Activated naive CD8-positive, alpha-beta T cell treated with anti-CD3 and anti-CD28 coated beads, Interleukin-2, amount 50 U/mL, for 24 hours (primary cell): ENCODE data around the gene GPC4.

Experiments used
- ATAC-seq: fragments of 150-1000 bp; cut with Tn5 transposase; one replicate; pipeline ENCODE4 v1.10.0; 2021
- DNase-seq: peaks from one replicate; pipeline ENCODE4 v3.0.0; 2021
- H3K27ac Mint-ChIP-seq: one replicate; pipeline ENCODE4 v1.8.0; 2021; ENCODE audit warnings: mild to moderate bottlenecking, mixed read lengths
- H3K27me3 Mint-ChIP-seq: one replicate; pipeline ENCODE4 v1.8.0; 2021; ENCODE audit warnings: mixed read lengths
- H3K36me3 Mint-ChIP-seq: one replicate; pipeline ENCODE4 v1.8.0; 2021; ENCODE audit warnings: low read depth, mixed read lengths
- H3K4me1 Mint-ChIP-seq: one replicate; pipeline ENCODE4 v1.8.0; 2021; ENCODE audit warnings: mixed read lengths
- H3K4me3 Mint-ChIP-seq: one replicate; pipeline ENCODE4 v1.8.0; 2021; ENCODE audit warnings: mild to moderate bottlenecking, moderate library complexity, mixed read lengths
- H3K9me3 Mint-ChIP-seq: one replicate; pipeline ENCODE4 v1.8.0; 2021; ENCODE audit warnings: mixed read lengths

GPC4 gene

GRCh38 chrX:133273180-133273579 is 142.1 kb downstream of the GPC4 start:
- H3K36me3 Mint-ChIP-seq: no peaks in the 10 kb centered on the region
- H3K9me3 Mint-ChIP-seq: no peaks in the 10 kb centered on the region
- H3K27me3 Mint-ChIP-seq: no peaks in the 10 kb centered on the region
- no peak for ATAC-seq
- H3K27ac Mint-ChIP-seq: no peak overlapping the region
- H3K4me3 Mint-ChIP-seq: no peak overlapping the region
- H3K4me1 Mint-ChIP-seq: no peaks in the 10 kb centered on the region
- no peak for DNase-seq

GRCh38 chrX:133269168-133269567 is 146.1 kb downstream of the GPC4 start:
- H3K4me1 Mint-ChIP-seq: no peaks in the 10 kb centered on the region
- H3K9me3 Mint-ChIP-seq: no peaks in the 10 kb centered on the region
- H3K27ac Mint-ChIP-seq: no peak overlapping the region
- no peaks in the 10 kb centered on the region for H3K36me3 Mint-ChIP-seq
- DNase-seq (no peak), ATAC-seq (no peak)
- H3K27me3 Mint-ChIP-seq: no peaks in the 10 kb centered on the region
- H3K4me3 Mint-ChIP-seq: no peak overlapping the region

GRCh38 chrX:133267621-133268020 is 147.7 kb downstream of the GPC4 start:
- Mint-ChIP-seq H3K9me3 (no peaks in the 10 kb centered on the region), H3K27ac (no peak overlapping the region), H3K27me3 (no peaks in the 10 kb centered on the region), H3K36me3 (no peaks in the 10 kb centered on the region), H3K4me1 (no peaks in the 10 kb centered on the region), H3K4me3 (no peak overlapping the region)
- ATAC-seq (no peak), DNase-seq (no peak)

- no peak overlapping the region for H3K27ac Mint-ChIP-seq
- no peaks in the 10 kb centered on the region for H3K4me1 Mint-ChIP-seq
- no peaks in the 10 kb centered on the region for H3K36me3 Mint-ChIP-seq
- DNase-seq (no peak), ATAC-seq (no peak)
- no peaks in the 10 kb centered on the region for H3K27me3 Mint-ChIP-seq
- H3K4me3 Mint-ChIP-seq: no peak overlapping the region
- no peaks in the 10 kb centered on the region for H3K9me3 Mint-ChIP-seq
Observed at GRCh38 chrX:133265331-133265730, 150.0 kb downstream of the GPC4 start.

GRCh38 chrX:133258481-133258880 is 156.8 kb downstream of the GPC4 start:
- Mint-ChIP-seq H3K9me3 (no peaks in the 10 kb centered on the region), H3K36me3 (no peaks in the 10 kb centered on the region), H3K4me3 (no peak overlapping the region), H3K27me3 (no peaks in the 10 kb centered on the region), H3K4me1 (no peaks in the 10 kb centered on the region), H3K27ac (no peak overlapping the region)
- no peak for DNase-seq
- no peak for ATAC-seq

GRCh38 chrX:133254666-133255065 is 160.6 kb downstream of the GPC4 start:
- no peak for DNase-seq
- no peaks in the 10 kb centered on the region for H3K36me3 Mint-ChIP-seq
- H3K4me3 Mint-ChIP-seq: no peak overlapping the region

GRCh38 chrX:133251204-133251603 is 164.1 kb downstream of the GPC4 start:
- DNase-seq (no peak), ATAC-seq (no peak)
- H3K4me3 Mint-ChIP-seq: no peak overlapping the region
- no peaks in the 10 kb centered on the region for H3K36me3 Mint-ChIP-seq
- H3K4me1 Mint-ChIP-seq: no peaks in the 10 kb centered on the region
- H3K27ac Mint-ChIP-seq: no peak overlapping the region
- H3K9me3 Mint-ChIP-seq: peaks cover 13% of the 10 kb centered on the region
- no peaks in the 10 kb centered on the region for H3K27me3 Mint-ChIP-seq

More at GRCh38 chrX:133254666-133255065, 160.6 kb downstream of the GPC4 start:
- no peak for ATAC-seq
- no peaks in the 10 kb centered on the region for H3K4me1 Mint-ChIP-seq
- no peak overlapping the region for H3K27ac Mint-ChIP-seq
- H3K27me3 Mint-ChIP-seq: no peaks in the 10 kb centered on the region
- H3K9me3 Mint-ChIP-seq: no peaks in the 10 kb centered on the region

- Mint-ChIP-seq H3K36me3 (no peaks in the 10 kb centered on the region), H3K4me1 (no peaks in the 10 kb centered on the region), H3K4me3 (no peak overlapping the region), H3K9me3 (peaks cover 17% of the 10 kb centered on the region), H3K27me3 (no peaks in the 10 kb centered on the region), H3K27ac (no peak overlapping the region)
- DNase-seq: no peak
- ATAC-seq: no peak
Observed at GRCh38 chrX:133250184-133251100, 164.8 kb downstream of the GPC4 start.
